Measurements from ENCODE around the gene VIPR1. TPM values are rescaled to one million over a fixed set of nuclear protein-coding genes. Genes with fewer than 3 reads are reported as not detected.
A peak's percentile ranks its signal among the peaks of the same experiment; 100 is the strongest.
"Not testable (repeated sequence)": the region's sequence is repeated elsewhere in the genome, so short reads cannot be mapped to it uniquely, and the experiment has no call there.

VIPR1 gene
- total RNA-seq, 1 donor = 22.7 TPM

- Histone ChIP-seq H3K9me3 (ENCODE audit: low read depth, low read length) (no peaks in the 10 kb centered on the region), H3K27me3 (ENCODE audit: insufficient read depth, low read length) (no peaks in the 10 kb centered on the region), H3K4me3 (ENCODE audit: low read length) (no peak overlapping the region), H3K4me1 (ENCODE audit: insufficient read depth, low read length) (peaks cover 8% of the 10 kb centered on the region)
Measured at GRCh38 chr3:42547401-42547945, 45.0 kb downstream of the VIPR1 start.

- H3K27me3 ChIP-seq (ENCODE audit: insufficient read depth, low read length) = no peaks in the 10 kb centered on the region
- peaks cover 3% of the 10 kb centered on the region for H3K4me1 ChIP-seq (ENCODE audit: insufficient read depth, low read length)
- H3K4me3 ChIP-seq (ENCODE audit: low read length) = no peak overlapping the region
- no peaks in the 10 kb centered on the region for H3K9me3 ChIP-seq (ENCODE audit: low read depth, low read length)
Measured at GRCh38 chr3:42549131-42549530, 46.7 kb downstream of the VIPR1 start.

GRCh38 chr3:42550250-42550649, 47.8 kb downstream of the VIPR1 start:
- peaks cover 4% of the 10 kb centered on the region for H3K4me1 ChIP-seq (ENCODE audit: insufficient read depth, low read length)
- H3K4me3 ChIP-seq (ENCODE audit: low read length) = no peak overlapping the region
- H3K9me3 ChIP-seq (ENCODE audit: low read depth, low read length) = no peaks in the 10 kb centered on the region
- no peaks in the 10 kb centered on the region for H3K27me3 ChIP-seq (ENCODE audit: insufficient read depth, low read length)

GRCh38 chr3:42552830-42553229, 50.4 kb downstream of the VIPR1 start:
- peaks cover 10% of the 10 kb centered on the region for H3K4me1 ChIP-seq (ENCODE audit: insufficient read depth, low read length)
- H3K4me3 ChIP-seq (ENCODE audit: low read length) = no peak overlapping the region
- no peaks in the 10 kb centered on the region for H3K9me3 ChIP-seq (ENCODE audit: low read depth, low read length)
- H3K27me3 ChIP-seq (ENCODE audit: insufficient read depth, low read length) = no peaks in the 10 kb centered on the region

- peaks cover 10% of the 10 kb centered on the region for H3K4me1 ChIP-seq (ENCODE audit: insufficient read depth, low read length)
- no peaks in the 10 kb centered on the region for H3K9me3 ChIP-seq (ENCODE audit: low read depth, low read length)
- H3K4me3 ChIP-seq (ENCODE audit: low read length) = no peak overlapping the region
- H3K27me3 ChIP-seq (ENCODE audit: insufficient read depth, low read length) = no peaks in the 10 kb centered on the region
Measured at GRCh38 chr3:42556089-42556632, 53.7 kb downstream of the VIPR1 start.

GRCh38 chr3:42556817-42557216, 54.4 kb downstream of the VIPR1 start:
- not testable (repeated sequence) for H3K9me3 ChIP-seq (ENCODE audit: low read depth, low read length); H3K4me3 ChIP-seq (ENCODE audit: low read length); H3K27me3 ChIP-seq (ENCODE audit: insufficient read depth, low read length)
- peaks cover 10% of the 10 kb centered on the region for H3K4me1 ChIP-seq (ENCODE audit: insufficient read depth, low read length)

GRCh38 chr3:42557854-42558253, 55.4 kb downstream of the VIPR1 start:
- Histone ChIP-seq H3K4me1 (ENCODE audit: insufficient read depth, low read length) (peaks cover 10% of the 10 kb centered on the region), H3K9me3 (ENCODE audit: low read depth, low read length) (no peaks in the 10 kb centered on the region), H3K4me3 (ENCODE audit: low read length) (no peak overlapping the region), H3K27me3 (ENCODE audit: insufficient read depth, low read length) (no peaks in the 10 kb centered on the region)

- Histone ChIP-seq H3K9me3 (ENCODE audit: low read depth, low read length) (no peaks in the 10 kb centered on the region), H3K27me3 (ENCODE audit: insufficient read depth, low read length) (no peaks in the 10 kb centered on the region), H3K4me1 (ENCODE audit: insufficient read depth, low read length) (no peaks in the 10 kb centered on the region), H3K4me3 (ENCODE audit: low read length) (no peak overlapping the region)
Measured at GRCh38 chr3:42562047-42562907, 59.8 kb downstream of the VIPR1 start.

GRCh38 chr3:42569593-42570142, 67.2 kb downstream of the VIPR1 start:
- Histone ChIP-seq H3K9me3 (ENCODE audit: low read depth, low read length) (peaks cover 9% of the 10 kb centered on the region), H3K4me1 (ENCODE audit: insufficient read depth, low read length) (no peaks in the 10 kb centered on the region), H3K27me3 (ENCODE audit: insufficient read depth, low read length) (no peaks in the 10 kb centered on the region), H3K4me3 (ENCODE audit: low read length) (no peak overlapping the region)

GRCh38 chr3:42572278-42572677, 69.8 kb downstream of the VIPR1 start:
- no peaks in the 10 kb centered on the region for H3K4me1 ChIP-seq (ENCODE audit: insufficient read depth, low read length)

GRCh38 chr3:42575137-42575741, 72.8 kb downstream of the VIPR1 start:
- Histone ChIP-seq H3K4me1 (ENCODE audit: insufficient read depth, low read length) (peaks cover under 1% of the 10 kb centered on the region), H3K4me3 (ENCODE audit: low read length) (no peak overlapping the region), H3K27me3 (ENCODE audit: insufficient read depth, low read length) (no peaks in the 10 kb centered on the region), H3K9me3 (ENCODE audit: low read depth, low read length) (peaks cover 22% of the 10 kb centered on the region)

More at GRCh38 chr3:42572278-42572677, 69.8 kb downstream of the VIPR1 start:
- Histone ChIP-seq H3K4me3 (ENCODE audit: low read length) (no peak overlapping the region), H3K9me3 (ENCODE audit: low read depth, low read length) (peaks cover 22% of the 10 kb centered on the region), H3K27me3 (ENCODE audit: insufficient read depth, low read length) (no peaks in the 10 kb centered on the region)

- Histone ChIP-seq H3K27me3 (ENCODE audit: insufficient read depth, low read length) (no peaks in the 10 kb centered on the region), H3K9me3 (ENCODE audit: low read depth, low read length) (peaks cover 22% of the 10 kb centered on the region), H3K4me3 (ENCODE audit: low read length) (no peak overlapping the region), H3K4me1 (ENCODE audit: insufficient read depth, low read length) (peaks cover 19% of the 10 kb centered on the region)
Measured at GRCh38 chr3:42578054-42578453, 75.6 kb downstream of the VIPR1 start.

GRCh38 chr3:42579346-42579745, 76.9 kb downstream of the VIPR1 start:
- H3K4me3 ChIP-seq (ENCODE audit: low read length); H3K27me3 ChIP-seq (ENCODE audit: insufficient read depth, low read length): not testable (repeated sequence)
- peaks cover 16% of the 10 kb centered on the region for H3K9me3 ChIP-seq (ENCODE audit: low read depth, low read length)
- peaks cover 21% of the 10 kb centered on the region for H3K4me1 ChIP-seq (ENCODE audit: insufficient read depth, low read length)

- H3K9me3 ChIP-seq (ENCODE audit: low read depth, low read length) = no peaks in the 10 kb centered on the region
- no peaks in the 10 kb centered on the region for H3K27me3 ChIP-seq (ENCODE audit: insufficient read depth, low read length)
- H3K4me3 ChIP-seq (ENCODE audit: low read length) = peak overlapping the region; percentile 56
- H3K4me1 ChIP-seq (ENCODE audit: insufficient read depth, low read length) = peaks cover 21% of the 10 kb centered on the region
Measured at GRCh38 chr3:42581400-42581708, 78.9 kb downstream of the VIPR1 start.
